Astrocyte of the cerebellum (primary cell): Measurements from ENCODE around the gene TOGARAM2.
A peak's percentile ranks its signal among the peaks of the same experiment; 100 is the strongest.

Source experiments
- DNase-seq: peaks from one replicate; pipeline ENCODE4 v3.0.0-alpha.2; 2011; ENCODE audit warnings: low read depth
- H3K4me3 ChIP-seq: 2 replicates; pipeline ENCODE4 v1.5.1; 2011; ENCODE audit warnings: mild to moderate bottlenecking, low read depth, low read length, moderate library complexity
- CTCF ChIP-seq: IDR thresholded peaks from 2 replicates; pipeline ENCODE4 v1.5.1; 2012; ENCODE audit warnings: low read length, low read depth, moderate library complexity, mild to moderate bottlenecking; ENCODE audit errors: missing control alignments
- in situ Hi-C: cut with HindIII; loops from 2 replicates; pipeline ENCODE4 v1.10.0; 2017; ENCODE audit warnings: low sequenced_read_pairs

The TOGARAM2 gene

GRCh38 chr2:29063646-29064345 is 82.7 kb downstream of the TOGARAM2 start:
- TF ChIP-seq CTCF = no peak
- in situ Hi-C loops = no loop called here
- no peak overlapping the region for H3K4me3 ChIP-seq
- peak; percentile 90 for DNase-seq

DNA sequence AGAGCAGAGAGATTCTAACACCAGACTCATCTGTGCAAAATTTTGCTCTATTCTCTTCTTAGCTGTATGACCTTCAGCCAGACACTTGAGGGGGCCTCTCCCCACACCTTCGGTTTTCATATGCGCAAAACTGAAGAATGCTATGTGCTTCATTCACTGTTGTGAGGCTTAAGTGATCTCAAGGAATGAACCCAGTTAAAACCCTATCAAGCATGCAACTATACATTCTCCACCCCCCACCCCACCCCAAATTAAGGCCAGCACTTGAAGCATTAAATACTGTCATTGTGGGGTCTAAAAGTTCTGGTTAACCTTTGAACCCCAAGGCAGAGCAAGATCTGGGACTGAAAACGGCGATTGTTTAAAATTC is 83.2 kb downstream of the TOGARAM2 start:
- no peak for TF ChIP-seq CTCF
- no peak overlapping the region for H3K4me3 ChIP-seq
- DNase-seq = no peak
- in situ Hi-C loops = no loop called here

GRCh38 chr2:29064746-29065067 is 83.6 kb downstream of the TOGARAM2 start:
- in situ Hi-C loops = no loop called here
- no peak for DNase-seq
- H3K4me3 ChIP-seq = no peak overlapping the region
- TF ChIP-seq CTCF = no peak

- no peak overlapping the region for H3K4me3 ChIP-seq
- no peak for DNase-seq
- in situ Hi-C loops = no loop called here
Observed at GRCh38 chr2:29065068-29065811, 84.1 kb downstream of the TOGARAM2 start.

GRCh38 chr2:29066271-29066860 is 85.3 kb downstream of the TOGARAM2 start:
- in situ Hi-C loops = no loop called here
- H3K4me3 ChIP-seq = no peak overlapping the region
- no peak for TF ChIP-seq CTCF
- DNase-seq = no peak

More at GRCh38 chr2:29065068-29065811, 84.1 kb downstream of the TOGARAM2 start:
- no peak for TF ChIP-seq CTCF

DNA sequence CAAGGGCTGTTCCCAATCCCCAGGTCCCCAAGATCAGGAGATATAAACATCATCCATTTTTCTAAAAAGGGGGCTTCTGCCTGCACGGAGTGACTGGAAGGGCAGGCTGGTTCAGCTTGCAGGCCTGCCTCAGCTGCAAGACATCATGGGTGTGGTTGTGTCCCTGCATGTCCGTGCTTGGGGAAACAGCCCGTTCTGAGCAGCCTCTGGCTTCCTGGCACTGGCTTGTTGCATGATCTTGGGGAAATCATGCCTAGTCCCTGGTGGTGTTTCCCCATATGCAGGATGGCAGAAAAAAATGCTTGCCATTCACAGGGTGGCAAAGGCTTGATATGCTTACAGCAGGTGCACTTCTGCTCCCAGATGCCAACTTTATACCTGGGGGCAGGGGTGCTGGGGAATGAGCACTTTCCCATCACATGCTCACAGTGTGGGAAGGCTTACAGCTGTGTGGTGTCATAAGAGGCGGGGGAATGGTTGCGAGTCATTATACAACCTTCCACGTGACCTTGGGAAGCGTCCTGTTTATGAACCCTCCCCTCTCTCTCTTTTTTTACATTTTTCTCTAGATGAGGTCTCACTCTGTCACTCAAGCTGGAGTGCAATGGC is 86.0 kb downstream of the TOGARAM2 start:
- H3K4me3 ChIP-seq = no peak overlapping the region
- in situ Hi-C loops = no loop called here
- DNase-seq = no peak
- no peak for TF ChIP-seq CTCF
